ENCODE results near the gene CLNK. TPM values are rescaled to one million over a fixed set of nuclear protein-coding genes. Genes with fewer than 3 reads are reported as not detected.

Gene CLNK
- total RNA-seq, 1 experiment from 2014 or later = not detected

DNA sequence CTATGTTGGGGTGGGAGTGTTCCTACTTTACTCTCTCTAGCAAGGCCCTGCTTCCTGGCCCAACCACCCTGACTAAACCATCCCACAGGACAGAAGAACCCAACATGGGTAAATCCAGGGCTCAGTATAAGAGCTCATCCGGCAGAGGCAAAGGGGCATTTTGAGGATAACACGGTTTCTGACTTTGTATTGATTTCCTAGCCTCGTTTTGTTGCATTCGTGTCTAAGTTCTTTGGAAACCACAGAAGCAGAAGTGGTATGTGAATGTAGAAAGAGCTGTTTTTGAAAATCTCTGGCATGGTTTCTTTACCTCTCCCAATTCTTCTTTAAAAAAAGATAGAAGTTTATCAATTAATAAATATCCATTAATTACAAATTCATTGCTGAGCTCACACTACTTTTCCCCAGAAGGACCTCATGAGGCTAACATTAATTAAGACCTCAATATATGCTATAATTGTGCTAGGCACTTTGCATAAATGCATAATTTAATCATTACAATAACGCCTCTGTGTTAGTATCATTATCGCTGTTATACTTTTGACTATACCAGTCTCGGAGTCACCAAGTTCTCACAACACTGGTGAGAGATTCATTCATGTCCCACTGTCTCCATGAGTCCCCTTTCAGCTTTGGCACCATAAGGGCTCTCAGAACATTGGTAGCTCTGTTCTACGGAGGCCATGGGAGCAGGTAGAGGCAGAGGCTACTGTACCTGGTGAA, 5.8 kb upstream of the CLNK start:
- DNase-seq = no peak
- Histone ChIP-seq H3K36me3 (replicated peaks; ENCODE audit: control insufficient read depth, insufficient read depth, low read length) (no peaks in the 10 kb centered on the region), H3K27me3 (ENCODE audit: control insufficient read depth, insufficient read depth, low read length) (no peaks in the 10 kb centered on the region), H3K4me3 (ENCODE audit: insufficient read depth, low read depth, low read length) (no peak overlapping the region)

DNA sequence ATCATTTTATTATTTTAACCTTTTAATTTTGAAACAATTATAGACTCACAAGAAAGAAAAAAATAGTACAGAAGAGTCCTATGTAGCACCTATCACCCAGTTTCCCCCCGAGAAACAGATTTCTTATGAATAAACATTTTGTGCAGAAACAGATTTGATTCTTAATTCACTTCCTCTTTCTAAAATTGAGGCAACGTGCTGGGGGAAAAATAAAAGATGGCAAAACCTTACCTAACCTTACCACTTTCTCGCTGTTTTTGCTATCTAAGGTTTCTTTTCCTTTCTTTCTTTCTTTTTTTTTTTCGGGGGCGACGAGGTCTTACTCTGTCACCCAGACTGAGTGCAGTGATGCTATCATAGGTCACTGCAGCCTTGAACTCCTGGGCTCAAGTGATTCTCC, 4.3 kb upstream of the CLNK start:
- Histone ChIP-seq H3K4me3 (ENCODE audit: insufficient read depth, low read depth, low read length) (no peak overlapping the region), H3K27me3 (ENCODE audit: control insufficient read depth, insufficient read depth, low read length) (no peaks in the 10 kb centered on the region), H3K36me3 (replicated peaks; ENCODE audit: control insufficient read depth, insufficient read depth, low read length) (no peaks in the 10 kb centered on the region)
- no peak for DNase-seq

- Histone ChIP-seq H3K27me3 (ENCODE audit: control insufficient read depth, insufficient read depth, low read length) (no peaks in the 10 kb centered on the region), H3K4me3 (ENCODE audit: insufficient read depth, low read depth, low read length) (no peak overlapping the region)
- no peak for DNase-seq
Observed at GRCh38 chr4:10688022-10688421, 3.5 kb upstream of the CLNK start.

DNA sequence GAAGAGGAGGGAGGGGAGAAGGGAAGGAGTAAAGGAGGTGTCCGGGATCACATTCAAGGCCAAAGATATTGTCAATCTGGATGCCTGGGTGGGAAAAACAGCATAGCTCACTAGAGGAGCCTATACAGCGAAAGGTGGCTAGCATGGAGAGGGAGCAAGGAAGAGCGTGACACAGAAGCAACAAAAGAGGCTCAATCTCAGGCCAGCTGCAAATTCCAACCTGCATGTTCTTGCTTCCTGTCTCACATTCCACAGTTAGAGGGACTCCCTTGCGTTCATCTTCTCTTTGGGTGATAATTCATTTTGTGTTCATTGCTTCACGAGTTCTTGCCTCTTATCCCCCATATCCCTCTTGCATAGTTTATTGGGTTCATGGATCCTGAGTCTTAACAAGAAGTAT, 3.0 kb upstream of the CLNK start:
- Histone ChIP-seq H3K4me3 (ENCODE audit: insufficient read depth, low read depth, low read length) (no peak overlapping the region), H3K36me3 (replicated peaks; ENCODE audit: control insufficient read depth, insufficient read depth, low read length) (no peaks in the 10 kb centered on the region), H3K27me3 (ENCODE audit: control insufficient read depth, insufficient read depth, low read length) (no peaks in the 10 kb centered on the region)
- no peak for DNase-seq

More at GRCh38 chr4:10688022-10688421, 3.5 kb upstream of the CLNK start:
- no peaks in the 10 kb centered on the region for H3K36me3 ChIP-seq (replicated peaks; ENCODE audit: control insufficient read depth, insufficient read depth, low read length)

GRCh38 chr4:10682397-10682796, 2.2 kb downstream of the CLNK start:
- H3K4me3 ChIP-seq (ENCODE audit: insufficient read depth, low read depth, low read length) = no peak overlapping the region
- no peak for DNase-seq
- H3K36me3 ChIP-seq (replicated peaks; ENCODE audit: control insufficient read depth, insufficient read depth, low read length) = no peaks in the 10 kb centered on the region
- H3K27me3 ChIP-seq (ENCODE audit: control insufficient read depth, insufficient read depth, low read length) = no peaks in the 10 kb centered on the region

- H3K36me3 ChIP-seq (replicated peaks; ENCODE audit: control insufficient read depth, insufficient read depth, low read length) = no peaks in the 10 kb centered on the region
- no peak overlapping the region for H3K4me3 ChIP-seq (ENCODE audit: insufficient read depth, low read depth, low read length)
- DNase-seq = no peak
- H3K27me3 ChIP-seq (ENCODE audit: control insufficient read depth, insufficient read depth, low read length) = no peaks in the 10 kb centered on the region
Observed at GRCh38 chr4:10677796-10678497, 6.6 kb downstream of the CLNK start.

DNA sequence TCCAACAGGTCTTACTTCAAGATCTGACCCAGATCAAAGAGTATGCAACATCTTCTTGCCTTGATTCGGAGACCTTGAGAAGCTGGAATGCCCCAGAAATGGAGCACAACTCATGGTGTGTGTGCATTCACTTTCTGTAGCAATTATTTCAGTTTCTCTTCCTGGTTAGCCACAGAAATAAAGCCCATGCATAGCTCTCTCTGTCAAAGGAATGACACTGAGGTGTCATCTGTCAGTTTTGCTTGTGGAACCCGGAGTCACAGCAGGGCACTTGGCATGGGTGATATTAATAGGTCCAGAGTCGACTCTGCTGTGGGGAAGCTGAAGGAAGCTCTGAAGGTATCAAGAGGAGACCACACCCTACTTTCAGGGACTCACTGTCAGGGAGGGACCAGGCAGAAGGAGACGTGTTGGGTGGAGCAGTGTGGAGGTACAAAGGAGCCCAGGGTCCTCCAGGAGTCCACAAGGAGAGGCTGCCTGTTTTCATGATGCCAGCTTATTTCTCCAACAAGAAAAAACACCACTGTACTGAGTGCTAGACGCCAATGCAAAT, 10.7 kb downstream of the CLNK start:
- Histone ChIP-seq H3K4me3 (ENCODE audit: insufficient read depth, low read depth, low read length) (no peak overlapping the region), H3K36me3 (replicated peaks; ENCODE audit: control insufficient read depth, insufficient read depth, low read length) (no peaks in the 10 kb centered on the region)
- DNase-seq = no peak

GRCh38 chr4:10672379-10672778, 12.2 kb downstream of the CLNK start:
- no peak for DNase-seq
- Histone ChIP-seq H3K4me3 (ENCODE audit: insufficient read depth, low read depth, low read length) (no peak overlapping the region), H3K27me3 (ENCODE audit: control insufficient read depth, insufficient read depth, low read length) (no peaks in the 10 kb centered on the region), H3K36me3 (replicated peaks; ENCODE audit: control insufficient read depth, insufficient read depth, low read length) (no peaks in the 10 kb centered on the region)

More for the DNA sequence above, 10.7 kb downstream of the CLNK start:
- no peaks in the 10 kb centered on the region for H3K27me3 ChIP-seq (ENCODE audit: control insufficient read depth, insufficient read depth, low read length)

- Histone ChIP-seq H3K36me3 (replicated peaks; ENCODE audit: control insufficient read depth, insufficient read depth, low read length) (no peaks in the 10 kb centered on the region), H3K27me3 (ENCODE audit: control insufficient read depth, insufficient read depth, low read length) (no peaks in the 10 kb centered on the region), H3K4me3 (ENCODE audit: insufficient read depth, low read depth, low read length) (no peak overlapping the region)
- DNase-seq = no peak
Observed at GRCh38 chr4:10671799-10672198, 12.8 kb downstream of the CLNK start.

- Histone ChIP-seq H3K36me3 (replicated peaks; ENCODE audit: control insufficient read depth, insufficient read depth, low read length) (no peaks in the 10 kb centered on the region), H3K4me3 (ENCODE audit: insufficient read depth, low read depth, low read length) (no peak overlapping the region), H3K27me3 (ENCODE audit: control insufficient read depth, insufficient read depth, low read length) (no peaks in the 10 kb centered on the region)
- no peak for DNase-seq
Observed at GRCh38 chr4:10671366-10671765, 13.2 kb downstream of the CLNK start.

DNA sequence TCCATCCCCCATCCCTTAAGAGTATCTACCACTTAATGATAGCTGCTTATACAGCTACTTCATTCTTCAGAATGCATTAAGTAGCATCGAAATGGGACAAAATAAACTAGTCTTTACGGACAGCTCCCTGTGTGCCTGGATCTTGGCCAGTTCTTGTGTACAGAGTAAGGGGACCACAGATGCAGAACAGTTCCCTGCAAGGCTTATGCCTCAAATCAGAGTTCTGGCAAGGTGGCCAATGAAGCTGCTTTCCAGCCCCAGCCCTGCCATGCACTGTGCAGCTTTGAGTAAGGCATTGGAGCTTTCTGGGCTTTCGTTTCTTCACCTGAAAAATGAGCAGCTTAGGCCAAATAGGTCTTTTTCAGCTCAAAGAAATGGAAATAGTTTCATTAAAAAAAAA, 14.2 kb downstream of the CLNK start:
- DNase-seq = no peak
- H3K27me3 ChIP-seq (ENCODE audit: control insufficient read depth, insufficient read depth, low read length) = no peaks in the 10 kb centered on the region
- H3K4me3 ChIP-seq (ENCODE audit: insufficient read depth, low read depth, low read length) = no peak overlapping the region
- H3K36me3 ChIP-seq (replicated peaks; ENCODE audit: control insufficient read depth, insufficient read depth, low read length) = no peaks in the 10 kb centered on the region

GRCh38 chr4:10667701-10668326, 16.8 kb downstream of the CLNK start:
- Histone ChIP-seq H3K27me3 (ENCODE audit: control insufficient read depth, insufficient read depth, low read length) (no peaks in the 10 kb centered on the region; the same call in 1 of the 2 replicates), H3K36me3 (replicated peaks; ENCODE audit: control insufficient read depth, insufficient read depth, low read length) (no peaks in the 10 kb centered on the region), H3K4me3 (ENCODE audit: insufficient read depth, low read depth, low read length) (no peak overlapping the region)
- no peak for DNase-seq

GRCh38 chr4:10666616-10667015, 18.0 kb downstream of the CLNK start:
- no peaks in the 10 kb centered on the region; the same call in 1 of the 2 replicates for H3K27me3 ChIP-seq (ENCODE audit: control insufficient read depth, insufficient read depth, low read length)
- H3K4me3 ChIP-seq (ENCODE audit: insufficient read depth, low read depth, low read length) = no peak overlapping the region

DNA sequence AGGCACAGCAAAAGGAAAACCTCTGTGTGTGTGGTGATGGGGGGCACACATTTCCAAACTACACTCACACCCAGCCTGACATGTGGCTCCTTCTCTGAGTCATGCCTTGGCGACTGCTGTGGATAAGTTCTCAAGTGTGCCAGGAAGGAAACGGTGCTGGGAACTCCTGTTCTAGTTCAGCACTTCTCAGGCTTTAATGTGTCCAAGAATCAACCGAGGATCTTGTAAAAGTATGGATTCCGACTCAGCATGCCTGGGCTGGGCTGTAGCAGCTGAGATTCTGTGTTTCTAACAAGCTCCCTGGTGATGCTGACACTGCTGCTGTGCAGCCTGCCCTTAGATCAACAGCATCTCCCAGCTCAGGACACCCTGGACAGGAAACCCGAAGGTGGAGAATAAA, 20.2 kb downstream of the CLNK start:
- H3K27me3 ChIP-seq (ENCODE audit: control insufficient read depth, insufficient read depth, low read length) = no peaks in the 10 kb centered on the region; the same call in 1 of the 2 replicates
- no peak overlapping the region for H3K4me3 ChIP-seq (ENCODE audit: insufficient read depth, low read depth, low read length)
- no peak for DNase-seq
- no peaks in the 10 kb centered on the region for H3K36me3 ChIP-seq (replicated peaks; ENCODE audit: control insufficient read depth, insufficient read depth, low read length)

More at GRCh38 chr4:10666616-10667015, 18.0 kb downstream of the CLNK start:
- DNase-seq = no peak
- H3K36me3 ChIP-seq (replicated peaks; ENCODE audit: control insufficient read depth, insufficient read depth, low read length) = no peaks in the 10 kb centered on the region

GRCh38 chr4:10662937-10663336, 21.6 kb downstream of the CLNK start:
- Histone ChIP-seq H3K4me3 (ENCODE audit: insufficient read depth, low read depth, low read length) (no peak overlapping the region), H3K27me3 (ENCODE audit: control insufficient read depth, insufficient read depth, low read length) (no peaks in the 10 kb centered on the region; the same call in 1 of the 2 replicates), H3K36me3 (replicated peaks; ENCODE audit: control insufficient read depth, insufficient read depth, low read length) (no peaks in the 10 kb centered on the region)
- no peak for DNase-seq
